Activated naive CD8-positive, alpha-beta T cell (primary cell): ENCODE results near the gene PHC2.

Source experiments
- H3K27ac Mint-ChIP-seq: one replicate; pipeline ENCODE4 v1.8.0; 2021; ENCODE audit warnings: mixed read lengths
- H3K27me3 Mint-ChIP-seq: one replicate; pipeline ENCODE4 v1.8.0; 2021; ENCODE audit warnings: mixed read lengths
- H3K36me3 Mint-ChIP-seq: one replicate; pipeline ENCODE4 v1.8.0; 2021; ENCODE audit warnings: mixed read lengths
- H3K4me1 Mint-ChIP-seq: one replicate; pipeline ENCODE4 v1.8.0; 2021; ENCODE audit warnings: low read depth, mixed read lengths
- H3K4me3 Mint-ChIP-seq: one replicate; pipeline ENCODE4 v1.8.0; 2021; ENCODE audit warnings: mild to moderate bottlenecking, mixed read lengths
- H3K9me3 Mint-ChIP-seq: one replicate; pipeline ENCODE4 v1.8.0; 2021; ENCODE audit warnings: low read depth, mixed read lengths

PHC2 gene

GRCh38 chr1:33338440-33339211, 92.3 kb downstream of the PHC2 start:
- no peaks in the 10 kb centered on the region for H3K9me3 Mint-ChIP-seq
- peaks cover 52% of the 10 kb centered on the region for H3K4me1 Mint-ChIP-seq
- H3K27ac Mint-ChIP-seq: no peak overlapping the region

GRCh38 chr1:33338048-33338439, 92.9 kb downstream of the PHC2 start:
- no peaks in the 10 kb centered on the region for H3K27me3 Mint-ChIP-seq
- H3K36me3 Mint-ChIP-seq: no peaks in the 10 kb centered on the region
- no peak overlapping the region for H3K27ac Mint-ChIP-seq
- H3K4me3 Mint-ChIP-seq: no peak overlapping the region
- H3K4me1 Mint-ChIP-seq: peaks cover 49% of the 10 kb centered on the region
- no peaks in the 10 kb centered on the region for H3K9me3 Mint-ChIP-seq

More at GRCh38 chr1:33338440-33339211, 92.3 kb downstream of the PHC2 start:
- no peak overlapping the region for H3K4me3 Mint-ChIP-seq
- H3K36me3 Mint-ChIP-seq: no peaks in the 10 kb centered on the region
- no peaks in the 10 kb centered on the region for H3K27me3 Mint-ChIP-seq

- Mint-ChIP-seq H3K4me1 (peaks cover 46% of the 10 kb centered on the region), H3K9me3 (no peaks in the 10 kb centered on the region)
Observed at GRCh38 chr1:33337441-33337840, 93.5 kb downstream of the PHC2 start.

GRCh38 chr1:33336580-33336979, 94.3 kb downstream of the PHC2 start:
- Mint-ChIP-seq H3K4me1 (peaks cover 44% of the 10 kb centered on the region), H3K27me3 (no peaks in the 10 kb centered on the region), H3K4me3 (no peak overlapping the region), H3K36me3 (no peaks in the 10 kb centered on the region), H3K9me3 (no peaks in the 10 kb centered on the region), H3K27ac (no peak overlapping the region)

More at GRCh38 chr1:33337441-33337840, 93.5 kb downstream of the PHC2 start:
- Mint-ChIP-seq H3K27ac (no peak overlapping the region), H3K4me3 (no peak overlapping the region), H3K36me3 (no peaks in the 10 kb centered on the region), H3K27me3 (no peaks in the 10 kb centered on the region)

- no peaks in the 10 kb centered on the region for H3K9me3 Mint-ChIP-seq
- peaks cover 33% of the 10 kb centered on the region for H3K4me1 Mint-ChIP-seq
- H3K27ac Mint-ChIP-seq: no peak overlapping the region
- H3K4me3 Mint-ChIP-seq: no peak overlapping the region
- H3K27me3 Mint-ChIP-seq: no peaks in the 10 kb centered on the region
- H3K36me3 Mint-ChIP-seq: no peaks in the 10 kb centered on the region
Observed at GRCh38 chr1:33335020-33335419, 95.9 kb downstream of the PHC2 start.

- H3K9me3 Mint-ChIP-seq: no peaks in the 10 kb centered on the region
- H3K27me3 Mint-ChIP-seq: no peaks in the 10 kb centered on the region
- peaks cover 28% of the 10 kb centered on the region for H3K4me1 Mint-ChIP-seq
- no peak overlapping the region for H3K27ac Mint-ChIP-seq
- H3K4me3 Mint-ChIP-seq: no peak overlapping the region
- H3K36me3 Mint-ChIP-seq: peaks cover 4% of the 10 kb centered on the region
Observed at GRCh38 chr1:33334081-33334552, 96.8 kb downstream of the PHC2 start.

GRCh38 chr1:33332881-33333280, 98.0 kb downstream of the PHC2 start:
- Mint-ChIP-seq H3K36me3 (peaks cover 6% of the 10 kb centered on the region), H3K9me3 (no peaks in the 10 kb centered on the region), H3K4me3 (no peak overlapping the region), H3K27ac (no peak overlapping the region), H3K27me3 (no peaks in the 10 kb centered on the region), H3K4me1 (peaks cover 19% of the 10 kb centered on the region)

- Mint-ChIP-seq H3K27me3 (no peaks in the 10 kb centered on the region), H3K27ac (no peak overlapping the region), H3K4me1 (peaks cover 14% of the 10 kb centered on the region), H3K36me3 (peaks cover 6% of the 10 kb centered on the region), H3K9me3 (no peaks in the 10 kb centered on the region), H3K4me3 (no peak overlapping the region)
Observed at GRCh38 chr1:33332357-33332789, 98.5 kb downstream of the PHC2 start.

GRCh38 chr1:33331444-33332356, 99.2 kb downstream of the PHC2 start:
- Mint-ChIP-seq H3K36me3 (peaks cover 6% of the 10 kb centered on the region), H3K27ac (no peak overlapping the region), H3K4me3 (no peak overlapping the region), H3K4me1 (peaks cover 11% of the 10 kb centered on the region), H3K27me3 (no peaks in the 10 kb centered on the region), H3K9me3 (no peaks in the 10 kb centered on the region)

GRCh38 chr1:33330906-33331305, 100.0 kb downstream of the PHC2 start:
- Mint-ChIP-seq H3K27me3 (no peaks in the 10 kb centered on the region), H3K36me3 (peaks cover 9% of the 10 kb centered on the region), H3K4me3 (no peak overlapping the region), H3K27ac (no peak overlapping the region), H3K4me1 (peaks cover 5% of the 10 kb centered on the region), H3K9me3 (no peaks in the 10 kb centered on the region)

- Mint-ChIP-seq H3K4me1 (peaks cover 5% of the 10 kb centered on the region), H3K9me3 (no peaks in the 10 kb centered on the region), H3K27ac (no peak overlapping the region), H3K27me3 (no peaks in the 10 kb centered on the region), H3K36me3 (peaks cover 13% of the 10 kb centered on the region), H3K4me3 (no peak overlapping the region)
Observed at GRCh38 chr1:33330361-33330890, 100.5 kb downstream of the PHC2 start.

- Mint-ChIP-seq H3K36me3 (peaks cover 14% of the 10 kb centered on the region), H3K27ac (no peak overlapping the region)
Observed at GRCh38 chr1:33329600-33330305, 101.1 kb downstream of the PHC2 start.

GRCh38 chr1:33328817-33329216, 102.1 kb downstream of the PHC2 start:
- no peaks in the 10 kb centered on the region for H3K9me3 Mint-ChIP-seq
- no peak overlapping the region for H3K27ac Mint-ChIP-seq
- no peak overlapping the region for H3K4me3 Mint-ChIP-seq
- H3K27me3 Mint-ChIP-seq: no peaks in the 10 kb centered on the region
- peaks cover 14% of the 10 kb centered on the region for H3K36me3 Mint-ChIP-seq
- H3K4me1 Mint-ChIP-seq: no peaks in the 10 kb centered on the region

More at GRCh38 chr1:33329600-33330305, 101.1 kb downstream of the PHC2 start:
- Mint-ChIP-seq H3K27me3 (no peaks in the 10 kb centered on the region), H3K4me1 (no peaks in the 10 kb centered on the region), H3K4me3 (no peak overlapping the region), H3K9me3 (no peaks in the 10 kb centered on the region)

GRCh38 chr1:33327587-33328325, 103.1 kb downstream of the PHC2 start:
- no peaks in the 10 kb centered on the region for H3K4me1 Mint-ChIP-seq
- no peak overlapping the region for H3K4me3 Mint-ChIP-seq
- no peaks in the 10 kb centered on the region for H3K27me3 Mint-ChIP-seq
- H3K36me3 Mint-ChIP-seq: peaks cover 14% of the 10 kb centered on the region
- H3K9me3 Mint-ChIP-seq: no peaks in the 10 kb centered on the region
- H3K27ac Mint-ChIP-seq: no peak overlapping the region
